WTC11 (cell line): Measurements from ENCODE around the gene TEX54. TPM values are rescaled to one million over a fixed set of nuclear protein-coding genes. Genes with fewer than 3 reads are reported as not detected.
A peak's percentile ranks its signal among the peaks of the same experiment; 100 is the strongest.

ENCODE experiments used
- CBFB ChIP-seq: sonication (generic); formaldehyde crosslinking; IDR thresholded peaks from 2 replicates; pipeline ENCODE4 v1.8.1; 2022; ENCODE audit warnings: mild to moderate bottlenecking, low read depth, missing genetic modification reagents
- CDX4 ChIP-seq: fragments of 250-450 bp; sonication (Bioruptor Pico); IDR thresholded peaks from 2 replicates; pipeline ENCODE4 v1.9.0; 2021; ENCODE audit warnings: moderate library complexity, mild to moderate bottlenecking, inconsistent platforms, borderline replicate concordance
- E2F5 ChIP-seq: sonication (generic); formaldehyde crosslinking; IDR thresholded peaks from 2 replicates; pipeline ENCODE4 v1.8.1; 2022; ENCODE audit warnings: mild to moderate bottlenecking, moderate library complexity, missing genetic modification reagents
- ERG ChIP-seq: fragments of 250-450 bp; sonication (Bioruptor Pico); IDR thresholded peaks from 2 replicates; pipeline ENCODE4 v1.8.0; 2021; ENCODE audit warnings: mild to moderate bottlenecking
- ESRRA ChIP-seq: sonication (generic); formaldehyde crosslinking; IDR thresholded peaks from 2 replicates; pipeline ENCODE4 v1.8.1; 2022; ENCODE audit warnings: mild to moderate bottlenecking, missing genetic modification reagents, borderline replicate concordance
- FOXJ3 ChIP-seq: sonication (generic); formaldehyde crosslinking; IDR thresholded peaks from 2 replicates; pipeline ENCODE4 v1.9.0; 2021; ENCODE audit warnings: missing genetic modification reagents, mild to moderate bottlenecking, borderline replicate concordance
- FOXK1 ChIP-seq: sonication (generic); formaldehyde crosslinking; IDR thresholded peaks from 2 replicates; pipeline ENCODE4 v1.8.0; 2022; ENCODE audit warnings: mild to moderate bottlenecking, moderate library complexity, missing genetic modification reagents
- FOXP4 ChIP-seq: sonication (generic); formaldehyde crosslinking; IDR thresholded peaks from 2 replicates; pipeline ENCODE4 v1.8.0; 2022; ENCODE audit warnings: mild to moderate bottlenecking, missing genetic modification reagents
- GRHL2 ChIP-seq: fragments of 250-450 bp; sonication (Bioruptor Pico); IDR thresholded peaks from 2 replicates; pipeline ENCODE4 v1.8.0; 2022; ENCODE audit warnings: mild to moderate bottlenecking, moderate library complexity; ENCODE audit not compliant: insufficient replicate concordance, severe bottlenecking
- GTF2I ChIP-seq: fragments of 250-450 bp; sonication (Bioruptor Pico); conservative IDR thresholded peaks from 2 replicates; pipeline ENCODE4 v1.4.0; 2021; ENCODE audit warnings: mild to moderate bottlenecking
- HMGA2 ChIP-seq: fragments of 250-450 bp; sonication (Bioruptor Pico); IDR thresholded peaks from 2 replicates; pipeline ENCODE4 v1.4.0; 2021; ENCODE audit warnings: mild to moderate bottlenecking, moderate library complexity
- JUN ChIP-seq: sonication (generic); formaldehyde crosslinking; IDR thresholded peaks from 2 replicates; pipeline ENCODE4 v1.8.0; 2023; ENCODE audit warnings: mild to moderate bottlenecking, missing genetic modification reagents
- MAX ChIP-seq: sonication (generic); formaldehyde crosslinking; IDR thresholded peaks from 2 replicates; pipeline ENCODE4 v1.8.0; 2022; ENCODE audit warnings: mild to moderate bottlenecking, missing genetic modification reagents
- MXD4 ChIP-seq: fragments of 250-450 bp; sonication (Bioruptor Pico); IDR thresholded peaks from 2 replicates; pipeline ENCODE4 v1.8.0; 2021; ENCODE audit warnings: mild to moderate bottlenecking, moderate library complexity, borderline replicate concordance
- MYBL2 ChIP-seq: sonication (generic); formaldehyde crosslinking; IDR thresholded peaks from 2 replicates; pipeline ENCODE4 v1.8.1; 2023; ENCODE audit warnings: mild to moderate bottlenecking, moderate library complexity, missing genetic modification reagents
- NFE2L1 ChIP-seq: sonication (generic); formaldehyde crosslinking; IDR thresholded peaks from 2 replicates; pipeline ENCODE4 v1.8.1; 2023; ENCODE audit warnings: missing genetic modification reagents
- NR1H2 ChIP-seq: sonication (generic); formaldehyde crosslinking; IDR thresholded peaks from 2 replicates; pipeline ENCODE4 v1.9.0; 2021; ENCODE audit warnings: mild to moderate bottlenecking, moderate library complexity, missing genetic modification reagents
- OVOL2 ChIP-seq: fragments of 250-450 bp; sonication (Bioruptor Pico); IDR thresholded peaks from 2 replicates; pipeline ENCODE4 v1.9.0; 2021; ENCODE audit warnings: mild to moderate bottlenecking, borderline replicate concordance
- RELA ChIP-seq: sonication (generic); formaldehyde crosslinking; IDR thresholded peaks from 2 replicates; pipeline ENCODE4 v1.8.1; 2022; ENCODE audit warnings: missing genetic modification reagents, mild to moderate bottlenecking, borderline replicate concordance
- RORB ChIP-seq: fragments of 250-450 bp; sonication (Bioruptor Pico); IDR thresholded peaks from 2 replicates; pipeline ENCODE4 v1.9.0; 2021; ENCODE audit warnings: mild to moderate bottlenecking
- SMAD3 ChIP-seq: sonication (generic); formaldehyde crosslinking; IDR thresholded peaks from 2 replicates; pipeline ENCODE4 v1.8.0; 2022; ENCODE audit warnings: missing genetic modification reagents, mild to moderate bottlenecking, borderline replicate concordance
- TEAD1 ChIP-seq: sonication (generic); formaldehyde crosslinking; IDR thresholded peaks from 2 replicates; pipeline ENCODE4 v1.8.0; 2022; ENCODE audit warnings: mild to moderate bottlenecking, missing genetic modification reagents
- TP53 ChIP-seq: sonication (generic); formaldehyde crosslinking; IDR thresholded peaks from 2 replicates; pipeline ENCODE4 v1.8.1; 2023; ENCODE audit warnings: mild to moderate bottlenecking, missing genetic modification reagents
- USF1 ChIP-seq: sonication (generic); formaldehyde crosslinking; IDR thresholded peaks from 2 replicates; pipeline ENCODE4 v1.8.0; 2022; ENCODE audit warnings: mild to moderate bottlenecking, missing genetic modification reagents
- ZBTB43 ChIP-seq: sonication (generic); formaldehyde crosslinking; IDR thresholded peaks from 2 replicates; pipeline ENCODE4 v1.8.1; 2023; ENCODE audit warnings: mild to moderate bottlenecking, missing genetic modification reagents
- ZNF138 ChIP-seq: sonication (generic); formaldehyde crosslinking; conservative IDR thresholded peaks from 2 replicates; pipeline ENCODE4 v1.8.1; 2022; ENCODE audit warnings: mild to moderate bottlenecking, moderate library complexity, missing genetic modification reagents
- ZNF232 ChIP-seq: sonication (generic); formaldehyde crosslinking; IDR thresholded peaks from 2 replicates; pipeline ENCODE4 v1.8.0; 2022; ENCODE audit warnings: mild to moderate bottlenecking, missing genetic modification reagents
- ZNF263 ChIP-seq: sonication (generic); formaldehyde crosslinking; IDR thresholded peaks from 2 replicates; pipeline ENCODE4 v1.8.1; 2022; ENCODE audit warnings: low read depth, mild to moderate bottlenecking, moderate library complexity, missing genetic modification reagents
- ZNF281 ChIP-seq: sonication (generic); formaldehyde crosslinking; IDR thresholded peaks from 2 replicates; pipeline ENCODE4 v1.8.0; 2023; ENCODE audit warnings: mild to moderate bottlenecking, missing genetic modification reagents
- ZNF416 ChIP-seq: fragments of 250-450 bp; sonication (Bioruptor Pico); IDR thresholded peaks from 2 replicates; pipeline ENCODE4 v1.9.0; 2021; ENCODE audit warnings: mild to moderate bottlenecking, inconsistent platforms
- total RNA-seq: library from RNA; stranded (reverse); gene quantifications from 3 replicates; pipeline ENCODE4 v1.2.3, GENCODE V29; 2021

TEX54 gene
- total RNA-seq, 1 experiment from 2014 or later = not detected

- TF ChIP-seq MAX (CRISPR knock-in tag) = no peak
- TF ChIP-seq NR1H2 (CRISPR knock-in tag) = no peak
- TF ChIP-seq OVOL2 (CRISPR knock-in tag) = no peak
- no peak for TF ChIP-seq TP53 (CRISPR knock-in tag)
- TF ChIP-seq JUN (CRISPR knock-in tag) = no peak
- TF ChIP-seq CBFB = no peak
- no peak for TF ChIP-seq ZNF281 (CRISPR knock-in tag)
- no peak for TF ChIP-seq MXD4 (CRISPR knock-in tag)
- no peak for TF ChIP-seq E2F5 (CRISPR knock-in tag)
- no peak; the same call in 1 of the 2 replicates for TF ChIP-seq ZNF263 (CRISPR knock-in tag)
- no peak for TF ChIP-seq USF1 (CRISPR knock-in tag)
- no peak for TF ChIP-seq MYBL2 (CRISPR knock-in tag)
- TF ChIP-seq ZNF416 (CRISPR knock-in tag) = no peak
- TF ChIP-seq HMGA2 (CRISPR knock-in tag) = no peak
- TF ChIP-seq RORB (CRISPR knock-in tag) = no peak
- peak; percentile 50; the same call in 1 of the 2 replicates for TF ChIP-seq GTF2I (CRISPR knock-in tag)
- no peak for TF ChIP-seq FOXP4 (CRISPR knock-in tag)
- TF ChIP-seq NFE2L1 (CRISPR knock-in tag) = no peak
- 0 out of 2 replicates have a peak, but pooled peaks have one; percentile 22 for TF ChIP-seq ESRRA (CRISPR knock-in tag)
- 0 out of 2 replicates have a peak, but pooled peaks have one; percentile 64 for TF ChIP-seq ERG (CRISPR knock-in tag)
- no peak for TF ChIP-seq CDX4 (CRISPR knock-in tag)
- no peak for TF ChIP-seq ZNF138
- 0 out of 2 replicates have a peak, but pooled peaks have one; percentile 55 for TF ChIP-seq TEAD1
- TF ChIP-seq ZBTB43 (CRISPR knock-in tag) = no peak
- TF ChIP-seq GRHL2 (CRISPR knock-in tag) = no peak
- TF ChIP-seq SMAD3 (CRISPR knock-in tag) = no peak
- TF ChIP-seq ZNF232 = no peak
- TF ChIP-seq FOXJ3 (CRISPR knock-in tag) = no peak
- TF ChIP-seq FOXK1 = no peak
- TF ChIP-seq RELA (CRISPR knock-in tag) = no peak
Observed at GRCh38 chr11:62786318-62787004, 46.2 kb downstream of the TEX54 start (continued).
